Stomach (tissue), 9 donors: ENCODE results near the gene DEFB132. TPM values are rescaled to one million over a fixed set of nuclear protein-coding genes. Genes with fewer than 3 reads are reported as not detected.
A peak's percentile ranks its signal among the peaks of the same experiment; 100 is the strongest.

Experiments
- DNase-seq, 2 donors: peaks; one replicate each; pipeline versions ENCODE4 v3.0.0 to v3.0.0-alpha.2; 2013 to 2019
- H3K27ac ChIP-seq, 5 donors: fragments of 200-600 bp in 4 of 5; sonication (generic) in 4 of 5; one replicate each; pipeline ENCODE4 v1.5.1; 2013 to 2019; ENCODE audit warnings: mild to moderate bottlenecking in 1 of 5, moderate library complexity in 1 of 5
- H3K27me3 ChIP-seq, 3 donors: fragments of 200-600 bp; sonication (generic); one replicate each; pipeline ENCODE4 v1.5.1; 2017 to 2019; ENCODE audit warnings: mixed run types in 1 of 3
- H3K36me3 ChIP-seq, 4 donors: fragments of 200-600 bp; sonication (generic); 1 replicate in 3 of 4; 2 replicates in 1 of 4; pipeline ENCODE4 v1.5.1; 2016 to 2019
- H3K4me1 ChIP-seq, 4 donors: fragments of 200-600 bp; sonication (generic); one replicate each; pipeline ENCODE4 v1.5.1; 2016 to 2019
- H3K4me3 ChIP-seq, 4 donors: fragments of 200-600 bp; sonication (generic) in 3 of 4; one replicate each; pipeline ENCODE4 v1.5.1; 2016 to 2019; ENCODE audit warnings: mild to moderate bottlenecking in 1 of 4
- H3K9me3 ChIP-seq, 4 donors: fragments of 200-600 bp; sonication (generic); one replicate each; pipeline ENCODE4 v1.5.1; 2016 to 2019
- CTCF ChIP-seq, 7 experiments: fragments of 450-650 bp in 4 of 7; fragments of 200-600 bp in 3 of 7; sonication (generic) in 3 of 7; IDR thresholded peaks; one replicate each; pipeline ENCODE4 v1.5.1; 2016 to 2019; ENCODE audit warnings: antibody characterized with exemption in 7 of 7, control low read depth in 2 of 7, mild to moderate bottlenecking in 1 of 7
- EP300 ChIP-seq: sonication (generic); formaldehyde crosslinking; IDR thresholded peaks from one replicate; pipeline ENCODE4 v1.6.1; 2017; ENCODE audit warnings: antibody characterized with exemption
- POLR2A ChIP-seq, 4 donors: fragments of 450-650 bp; IDR thresholded peaks; one replicate each; pipeline ENCODE4 v1.6.1; 2016; ENCODE audit warnings: antibody characterized with exemption in 4 of 4, control low read depth in 2 of 4, mild to moderate bottlenecking in 1 of 4, moderate library complexity in 1 of 4
- POLR2AphosphoS5 ChIP-seq, 3 donors: sonication (generic); formaldehyde crosslinking; IDR thresholded peaks; one replicate each; pipeline ENCODE4 v1.6.1; 2016; ENCODE audit warnings: antibody characterized with exemption in 3 of 3
- WGBS, 5 donors: extraction: QIAGEN DNeasy Blood & Tissue Kit in 3 of 5; methylation state at CpG; one replicate each; pipeline versions ENCODE4 v1.1.5 to v1.1.7; 2013 to 2018; 5-methylcytosine and 5-hydroxymethylcytosine counted together
- intact Hi-C: fragments of 100-400 bp; cut with DNase I; formaldehyde crosslinking; loops from one replicate; pipeline ENCODE4 v1.15.1; 2023; ENCODE audit warnings: low total_unique reads
- polyA plus RNA-seq, 3 donors: library from polyadenylated mRNA; stranded (reverse); fragments of 200-250 nt; gene quantifications; one replicate each; pipeline ENCODE4 v1.2.3, GENCODE V29; 2013
- total RNA-seq, 5 donors: library from RNA; depleted of rRNA; stranded (reverse); fragments of >200 nt; gene quantifications; one replicate each; pipeline versions ENCODE4 v1.1.0 to v1.2.3, GENCODE V29; 2014 to 2016
- donor health status: healthy with polysubstance abuse.
- donor health status: Bipolar disorder and iron deficiency.
- donor health status: healthy.

The DEFB132 gene
- total and polyA plus RNA-seq, 8 donors, result not detected

GRCh38 chr20:226958-227357 is 30.6 kb upstream of the DEFB132 start, which contains the start of gene DEFB129:
TSS of gene DEFB129 (plus strand) at chr20:227258. CDS start at chr20:227289, 31 bp downstream.
- Histone ChIP-seq H3K4me3 (no peak within 1 kb of the TSS), H3K36me3 (no peaks in the 10 kb centered on the region), H3K9me3 (no peaks in the 10 kb centered on the region), H3K27me3 (no peaks in the 10 kb centered on the region), H3K4me1 (no peaks in the 10 kb centered on the region), H3K27ac (no peak within 1 kb of the TSS)
- WGBS, 5 donors, result 67 to 84% (median 79%) methylated on average over 3 of the region's 3 CpGs
- TF ChIP-seq CTCF (IDR thresholded peaks at IDR 0.05) (no peak), POLR2AphosphoS5 (IDR thresholded peaks at IDR 0.05) (no peak), POLR2A (IDR thresholded peaks at IDR 0.05) (no peak)
- DNase-seq, result no peak
- intact Hi-C loops, result no loop called here

GRCh38 chr20:227439-228105 is 30.0 kb upstream of the DEFB132 start:
- Histone ChIP-seq H3K27me3 (no peaks in the 10 kb centered on the region), H3K4me1 (no peaks in the 10 kb centered on the region), H3K27ac (no peak overlapping the region), H3K36me3 (no peaks in the 10 kb centered on the region), H3K4me3 (no peak overlapping the region), H3K9me3 (no peaks in the 10 kb centered on the region)
- 57 to 80% (median 72%) methylated on average over 3 of the region's 3 CpGs for WGBS, 5 donors
- intact Hi-C loops, result no loop called here
- TF ChIP-seq EP300 (no peak), CTCF (IDR thresholded peaks at IDR 0.05) (no peak), POLR2AphosphoS5 (IDR thresholded peaks at IDR 0.05) (no peak), POLR2A (IDR thresholded peaks at IDR 0.05) (no peak)
- no peak for DNase-seq

- H3K27ac ChIP-seq, result no peak overlapping the region
- DNase-seq, result peak in 1 of 2 donors; percentile 49
- H3K36me3 ChIP-seq, result no peaks in the 10 kb centered on the region
- intact Hi-C loops, result no loop called here
- peaks cover 0 to 4% (median 0%) of the 10 kb centered on the region in 4 donors for H3K4me1 ChIP-seq
- H3K9me3 ChIP-seq, result no peaks in the 10 kb centered on the region
- H3K27me3 ChIP-seq, result no peaks in the 10 kb centered on the region
- no peak for TF ChIP-seq EP300
- no peak for TF ChIP-seq POLR2AphosphoS5 (IDR thresholded peaks at IDR 0.05)
- no peak for TF ChIP-seq CTCF (IDR thresholded peaks at IDR 0.05)
- no peak for TF ChIP-seq POLR2A (IDR thresholded peaks at IDR 0.05)
- H3K4me3 ChIP-seq, result no peak overlapping the region
- 29 to 55% (median 44%) methylated on average over 1 of the region's 1 CpG for WGBS, 5 donors
These were observed 21.6 kb upstream of the DEFB132 start for GRCh38 chr20:235891-236290.

- H3K27ac ChIP-seq, result no peak overlapping the region
- H3K27me3 ChIP-seq, result peaks cover 0 to 5% (median 0%) of the 10 kb centered on the region in 3 donors
- peaks cover 0 to 4% (median 0%) of the 10 kb centered on the region in 4 donors for H3K4me1 ChIP-seq
- H3K9me3 ChIP-seq, result no peaks in the 10 kb centered on the region
- intact Hi-C loops, result no loop called here
- H3K36me3 ChIP-seq, result no peaks in the 10 kb centered on the region
- DNase-seq, result peak in 1 of 2 donors; percentile 20
- TF ChIP-seq POLR2A (IDR thresholded peaks at IDR 0.05) (no peak), CTCF (IDR thresholded peaks at IDR 0.05) (no peak), POLR2AphosphoS5 (IDR thresholded peaks at IDR 0.05) (no peak), EP300 (no peak)
- 39 to 60% (median 53%) methylated on average over 4 of the region's 4 CpGs for WGBS, 5 donors
- no peak overlapping the region for H3K4me3 ChIP-seq
These were observed 20.0 kb upstream of the DEFB132 start for GRCh38 chr20:237489-237888.
